SK-N-SH treated with all-trans-retinoic acid at 6 μM for 48 hours (cell line): ENCODE data around the gene FATE1.
"Not testable (repeated sequence)": the region's sequence is repeated elsewhere in the genome, so short reads cannot be mapped to it uniquely, and the experiment has no call there.

ENCODE experiments used
- ATAC-seq: fragments of 200-7000 bp; cut with Tn5 transposase; 3 replicates; pipeline ENCODE4 v1.9.1; 2020; ENCODE audit warnings: mild to moderate bottlenecking, moderate library complexity
- BACH2 ChIP-seq: fragments of 250-450 bp; sonication (Bioruptor Pico); IDR thresholded peaks from 2 replicates; pipeline ENCODE4 v1.9.0; 2021; ENCODE audit warnings: mild to moderate bottlenecking, borderline replicate concordance
- CREB5 ChIP-seq: fragments of 250-450 bp; sonication (Bioruptor Pico); IDR thresholded peaks from 2 replicates; pipeline ENCODE4 v1.5.1; 2020; ENCODE audit warnings: low read depth, mild to moderate bottlenecking, moderate library complexity
- CSDC2 ChIP-seq: fragments of 250-450 bp; sonication (Bioruptor Pico); IDR thresholded peaks from 2 replicates; pipeline ENCODE4 v1.5.0; 2020; ENCODE audit warnings: mild to moderate bottlenecking, moderate library complexity
- CSRNP3 ChIP-seq: fragments of 250-450 bp; sonication (Bioruptor Pico); IDR thresholded peaks from 2 replicates; pipeline ENCODE4 v1.5.1; 2021; ENCODE audit warnings: mild to moderate bottlenecking, moderate library complexity
- ESRRG ChIP-seq: fragments of 250-450 bp; sonication (Bioruptor Pico); IDR thresholded peaks from 2 replicates; pipeline ENCODE4 v1.6.1; 2021; ENCODE audit warnings: mild to moderate bottlenecking
- ISL1 ChIP-seq: fragments of 250-450 bp; sonication (Bioruptor Pico); IDR thresholded peaks from 2 replicates; pipeline ENCODE4 v2.1.2; 2022; ENCODE audit warnings: mild to moderate bottlenecking, moderate library complexity
- OSR1 ChIP-seq: fragments of 250-450 bp; sonication (Bioruptor Pico); IDR thresholded peaks from 2 replicates; pipeline ENCODE4 v1.8.0; 2022; ENCODE audit warnings: moderate library complexity, mild to moderate bottlenecking, inconsistent platforms
- PATZ1 ChIP-seq: fragments of 250-450 bp; sonication (Bioruptor Pico); IDR thresholded peaks from 2 replicates; pipeline ENCODE4 v1.8.0; 2020; ENCODE audit warnings: mild to moderate bottlenecking, moderate library complexity, borderline replicate concordance
- PPARA ChIP-seq: fragments of 250-450 bp; sonication (Bioruptor Pico); IDR thresholded peaks from 2 replicates; pipeline ENCODE4 v1.5.0; 2020; ENCODE audit warnings: mild to moderate bottlenecking, borderline replicate concordance
- SNAI2 ChIP-seq: fragments of 250-450 bp; sonication (Bioruptor Pico); IDR thresholded peaks from 2 replicates; pipeline ENCODE4 v1.5.0; 2020; ENCODE audit warnings: mild to moderate bottlenecking, moderate library complexity
- TCF4 ChIP-seq: fragments of 250-450 bp; sonication (Bioruptor Pico); IDR thresholded peaks from 2 replicates; pipeline ENCODE4 v1.8.0; 2021; ENCODE audit warnings: mild to moderate bottlenecking, moderate library complexity, borderline replicate concordance
- TOX ChIP-seq: fragments of 250-450 bp; sonication (Bioruptor Pico); IDR thresholded peaks from 2 replicates; pipeline ENCODE4 v1.8.0; 2021; ENCODE audit warnings: mild to moderate bottlenecking, moderate library complexity, borderline replicate concordance
- TSHZ2 ChIP-seq: fragments of 250-450 bp; sonication (Bioruptor Pico); IDR thresholded peaks from 2 replicates; pipeline ENCODE4 v1.5.0; 2020; ENCODE audit warnings: mild to moderate bottlenecking, moderate library complexity
- ZFP3 ChIP-seq: fragments of 250-450 bp; sonication (Bioruptor Pico); IDR thresholded peaks from 2 replicates; pipeline ENCODE4 v1.5.0; 2020; ENCODE audit warnings: mild to moderate bottlenecking, moderate library complexity
- ZFP30 ChIP-seq: fragments of 450-650 bp; formaldehyde crosslinking; IDR thresholded peaks from 2 replicates; pipeline ENCODE4 v1.5.0; 2022; ENCODE audit warnings: mild to moderate bottlenecking, moderate library complexity
- ZNF565 ChIP-seq: fragments of 450-650 bp; formaldehyde crosslinking; conservative IDR thresholded peaks from 2 replicates; pipeline ENCODE4 v1.5.0; 2020; ENCODE audit warnings: low read depth, mild to moderate bottlenecking, moderate library complexity
- ZNF8 ChIP-seq: fragments of 450-650 bp; formaldehyde crosslinking; IDR thresholded peaks from 2 replicates; pipeline ENCODE4 v1.5.0; 2020; ENCODE audit warnings: mild to moderate bottlenecking, moderate library complexity

FATE1 gene

GRCh38 chrX:151695583-151696340, 20.1 kb upstream of the FATE1 start:
- TF ChIP-seq ZNF565 (CRISPR knock-in tag), result no peak
- no peak for TF ChIP-seq CSRNP3
- TF ChIP-seq TOX (CRISPR knock-in tag), result no peak
- TF ChIP-seq ZFP30 (CRISPR knock-in tag), result no peak
- TF ChIP-seq BACH2 (CRISPR knock-in tag), result no peak
- no peak for TF ChIP-seq OSR1 (CRISPR knock-in tag)
- TF ChIP-seq ESRRG (CRISPR knock-in tag), result no peak
- no peak for TF ChIP-seq TSHZ2
- no peak for TF ChIP-seq TCF4 (CRISPR knock-in tag)
- no peak for TF ChIP-seq ZNF8
- no peak for TF ChIP-seq CREB5 (CRISPR knock-in tag)
- no peak for TF ChIP-seq PATZ1 (CRISPR knock-in tag)
- TF ChIP-seq ZFP3, result no peak
- TF ChIP-seq SNAI2 (CRISPR knock-in tag), result no peak
- TF ChIP-seq CSDC2, result no peak
- no peak for ATAC-seq

GRCh38 chrX:151697082-151697481, 18.8 kb upstream of the FATE1 start:
- not testable (repeated sequence) for ATAC-seq

- ATAC-seq, result no peak
These were observed 18.3 kb upstream of the FATE1 start for GRCh38 chrX:151697522-151697921.

More at GRCh38 chrX:151697522-151697921, 18.3 kb upstream of the FATE1 start:
- TF ChIP-seq ISL1 (CRISPR knock-in tag), result no peak
- no peak for TF ChIP-seq ESRRG (CRISPR knock-in tag)
- no peak for TF ChIP-seq PPARA (CRISPR knock-in tag)
- TF ChIP-seq ZNF8, result no peak
- no peak for TF ChIP-seq OSR1 (CRISPR knock-in tag)
- no peak for TF ChIP-seq PATZ1 (CRISPR knock-in tag)
- no peak for TF ChIP-seq ZFP30 (CRISPR knock-in tag)
- no peak for TF ChIP-seq CREB5 (CRISPR knock-in tag)
- no peak for TF ChIP-seq CSDC2
- no peak for TF ChIP-seq ZFP3
- TF ChIP-seq, all 23 proteins: peak for 0
